ACC112 (cell line): ENCODE measurements around the gene CAMK2A.

Experiments used
- H2AFZ ChIP-seq: fragments of 200-600 bp; sonication (generic); one replicate; pipeline ENCODE4 v1.6.0; 2017; ENCODE audit warnings: antibody characterized with exemption, low read length; ENCODE audit not compliant: unreplicated experiment
- H3K27ac ChIP-seq: fragments of 200-600 bp; sonication (generic); 2 replicates; pipeline ENCODE4 v1.5.1; 2014; ENCODE audit warnings: low read depth, mild to moderate bottlenecking, antibody characterized with exemption, low read length, moderate library complexity
- H3K27me3 ChIP-seq: fragments of 200-600 bp; sonication (generic); 2 replicates; pipeline ENCODE4 v1.6.1; 2014; ENCODE audit warnings: mild to moderate bottlenecking, antibody characterized with exemption, low read length, moderate library complexity, mixed read lengths; ENCODE audit not compliant: insufficient read depth
- H3K36me3 ChIP-seq: fragments of 200-600 bp; sonication (generic); 2 replicates; pipeline ENCODE4 v1.6.1; 2016; ENCODE audit warnings: mild to moderate bottlenecking, antibody characterized with exemption, low read length, moderate library complexity, mixed read lengths; ENCODE audit not compliant: insufficient read depth
- H3K4me1 ChIP-seq: fragments of 200-600 bp; sonication (generic); one replicate; pipeline ENCODE4 v1.6.1; 2016; ENCODE audit warnings: low read length, mixed read lengths; ENCODE audit not compliant: insufficient read depth, unreplicated experiment, control insufficient read depth
- H3K4me3 ChIP-seq: fragments of 200-600 bp; sonication (generic); 2 replicates; pipeline ENCODE4 v1.5.1; 2014; ENCODE audit warnings: mild to moderate bottlenecking, low read depth, low read length
- H3K79me2 ChIP-seq: fragments of 200-600 bp; sonication (generic); one replicate; pipeline ENCODE4 v1.6.0; 2016; ENCODE audit warnings: low read length; ENCODE audit not compliant: control insufficient read depth, unreplicated experiment, insufficient read depth

CAMK2A gene

GRCh38 chr5:150244209-150244608 lies 45.4 kb downstream of the CAMK2A start:
- no peak overlapping the region for H3K4me3 ChIP-seq
- H3K27me3 ChIP-seq: no peaks in the 10 kb centered on the region
- no peaks in the 10 kb centered on the region for H3K4me1 ChIP-seq
- H3K27ac ChIP-seq: no peak overlapping the region
- no peaks in the 10 kb centered on the region for H3K79me2 ChIP-seq
- no peak overlapping the region for H2AFZ ChIP-seq
- H3K36me3 ChIP-seq: no peaks in the 10 kb centered on the region

GRCh38 chr5:150243590-150243989 lies 46.0 kb downstream of the CAMK2A start:
- Histone ChIP-seq H3K27ac (no peak overlapping the region), H3K4me3 (no peak overlapping the region), H2AFZ (no peak overlapping the region), H3K27me3 (no peaks in the 10 kb centered on the region), H3K36me3 (no peaks in the 10 kb centered on the region), H3K4me1 (no peaks in the 10 kb centered on the region), H3K79me2 (no peaks in the 10 kb centered on the region)

GRCh38 chr5:150242251-150242894 lies 47.2 kb downstream of the CAMK2A start:
- Histone ChIP-seq H3K27ac (no peak overlapping the region), H3K36me3 (no peaks in the 10 kb centered on the region), H3K27me3 (no peaks in the 10 kb centered on the region), H2AFZ (no peak overlapping the region), H3K79me2 (no peaks in the 10 kb centered on the region), H3K4me3 (no peak overlapping the region), H3K4me1 (no peaks in the 10 kb centered on the region)

GRCh38 chr5:150241298-150242160 lies 48.0 kb downstream of the CAMK2A start:
- Histone ChIP-seq H2AFZ (no peak overlapping the region), H3K79me2 (no peaks in the 10 kb centered on the region), H3K27me3 (no peaks in the 10 kb centered on the region), H3K4me1 (no peaks in the 10 kb centered on the region), H3K4me3 (no peak overlapping the region), H3K36me3 (no peaks in the 10 kb centered on the region), H3K27ac (no peak overlapping the region)

GRCh38 chr5:150239794-150240122 lies 49.8 kb downstream of the CAMK2A start:
- Histone ChIP-seq H3K4me1 (no peaks in the 10 kb centered on the region), H3K4me3 (no peak overlapping the region), H3K79me2 (no peaks in the 10 kb centered on the region), H2AFZ (no peak overlapping the region), H3K27ac (no peak overlapping the region), H3K36me3 (no peaks in the 10 kb centered on the region), H3K27me3 (no peaks in the 10 kb centered on the region)

GRCh38 chr5:150239099-150239793 lies 50.3 kb downstream of the CAMK2A start:
- Histone ChIP-seq H2AFZ (no peak overlapping the region), H3K4me1 (no peaks in the 10 kb centered on the region), H3K79me2 (no peaks in the 10 kb centered on the region), H3K27me3 (no peaks in the 10 kb centered on the region), H3K36me3 (no peaks in the 10 kb centered on the region), H3K27ac (no peak overlapping the region), H3K4me3 (no peak overlapping the region)

- Histone ChIP-seq H3K27me3 (no peaks in the 10 kb centered on the region), H3K36me3 (no peaks in the 10 kb centered on the region), H2AFZ (no peak overlapping the region), H3K27ac (no peak overlapping the region), H3K79me2 (no peaks in the 10 kb centered on the region), H3K4me1 (no peaks in the 10 kb centered on the region), H3K4me3 (no peak overlapping the region)
These were observed 50.9 kb downstream of the CAMK2A start for GRCh38 chr5:150238646-150239045.

GRCh38 chr5:150236981-150237754 lies 52.4 kb downstream of the CAMK2A start:
- Histone ChIP-seq H3K27ac (no peak overlapping the region), H3K4me3 (no peak overlapping the region), H2AFZ (no peak overlapping the region), H3K27me3 (no peaks in the 10 kb centered on the region), H3K4me1 (no peaks in the 10 kb centered on the region), H3K36me3 (no peaks in the 10 kb centered on the region), H3K79me2 (no peaks in the 10 kb centered on the region)

- H3K4me1 ChIP-seq: no peaks in the 10 kb centered on the region
- no peak overlapping the region for H3K4me3 ChIP-seq
- no peaks in the 10 kb centered on the region for H3K36me3 ChIP-seq
These were observed 53.3 kb downstream of the CAMK2A start for GRCh38 chr5:150236313-150236712.

GRCh38 chr5:150235500-150235854 lies 54.1 kb downstream of the CAMK2A start:
- no peak overlapping the region for H3K27ac ChIP-seq
- no peaks in the 10 kb centered on the region for H3K36me3 ChIP-seq

More at GRCh38 chr5:150236313-150236712, 53.3 kb downstream of the CAMK2A start:
- Histone ChIP-seq H2AFZ (no peak overlapping the region), H3K79me2 (no peaks in the 10 kb centered on the region), H3K27me3 (no peaks in the 10 kb centered on the region), H3K27ac (no peak overlapping the region)

More at GRCh38 chr5:150235500-150235854, 54.1 kb downstream of the CAMK2A start:
- Histone ChIP-seq H3K4me1 (no peaks in the 10 kb centered on the region), H2AFZ (no peak overlapping the region), H3K79me2 (no peaks in the 10 kb centered on the region), H3K4me3 (no peak overlapping the region), H3K27me3 (no peaks in the 10 kb centered on the region)
